Glomerular endothelial cell (primary cell): Measurements from ENCODE around the gene SGK1. TPM values are rescaled to one million over a fixed set of nuclear protein-coding genes. Genes with fewer than 3 reads are reported as not detected.
"Not testable (repeated sequence)": the region's sequence is repeated elsewhere in the genome, so short reads cannot be mapped to it uniquely, and the experiment has no call there.

ENCODE experiments used
- DNase-seq: peaks from one replicate; pipeline ENCODE4 v3.0.0-alpha.2; 2011; ENCODE audit warnings: low read depth, low spot score; ENCODE audit errors: extremely low read depth
- total RNA-seq: library from RNA; depleted of rRNA; stranded (reverse); fragments of >200 nt; gene quantifications from 2 replicates; pipeline ENCODE4 v1.2.3, GENCODE V29; 2015

The SGK1 gene
- total RNA-seq, 1 donor from 2014 or later, result 90.3 TPM

DNA sequence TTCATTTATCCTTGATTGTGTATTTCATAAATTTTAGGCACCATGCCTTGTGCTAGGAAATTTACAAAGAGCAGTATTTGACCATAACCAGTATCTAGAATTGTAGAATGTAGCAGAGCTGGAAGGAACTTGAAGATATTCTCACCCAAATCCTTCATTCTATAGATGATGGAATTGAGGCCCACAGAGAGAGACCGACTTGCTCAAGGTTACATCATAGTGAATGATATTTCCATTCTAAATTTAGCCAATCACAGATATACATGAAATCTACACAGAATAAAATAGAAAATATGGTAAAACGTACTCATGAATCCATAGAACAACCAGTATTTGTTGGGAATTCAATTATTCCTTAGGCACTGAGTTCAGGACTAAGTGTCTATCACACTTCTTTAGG, 10.9 kb upstream of the SGK1 start:
- DNase-seq, result no peak

DNA sequence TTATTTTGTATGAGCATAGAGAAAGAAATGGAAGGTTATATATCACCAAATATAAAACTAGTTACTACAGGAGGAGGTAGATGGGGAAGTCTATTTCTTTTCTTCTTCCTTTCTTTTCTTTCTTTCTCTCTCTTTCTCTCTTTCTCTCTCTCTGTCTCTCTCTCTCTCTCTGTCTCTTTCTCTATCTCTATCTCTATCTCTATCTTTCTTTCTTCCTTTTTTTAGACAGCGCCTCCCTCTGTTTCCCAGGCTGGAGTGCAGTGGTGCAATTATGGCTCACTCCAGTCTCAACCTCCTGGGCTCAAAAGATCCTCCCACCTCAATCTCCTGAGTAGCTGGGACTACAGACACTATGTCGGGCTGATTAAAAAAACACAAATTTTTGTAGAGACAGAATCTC, 10.2 kb upstream of the SGK1 start:
- no peak for DNase-seq

DNA sequence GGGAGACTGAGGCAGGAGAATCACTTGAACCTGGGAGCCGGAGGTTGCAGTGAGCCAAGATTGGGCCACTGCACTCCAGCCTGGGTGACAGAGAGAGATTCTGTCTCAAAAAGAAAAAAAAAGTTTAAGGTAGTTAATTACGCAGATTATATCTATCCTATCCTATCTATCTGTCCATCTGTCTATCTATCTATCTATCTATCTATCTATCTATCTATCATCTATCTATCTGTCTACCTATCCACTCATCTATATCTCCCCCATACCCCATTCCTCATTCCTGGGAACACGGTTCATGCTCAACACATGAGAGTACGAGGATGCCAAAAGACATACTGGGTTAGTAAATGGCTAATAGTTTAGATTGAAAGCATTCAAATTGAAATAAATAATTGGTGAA, 8.3 kb upstream of the SGK1 start:
- not testable (repeated sequence) for DNase-seq

- no peak for DNase-seq
Measured at GRCh38 chr6:134324766-134325165, 6.9 kb upstream of the SGK1 start.

DNA sequence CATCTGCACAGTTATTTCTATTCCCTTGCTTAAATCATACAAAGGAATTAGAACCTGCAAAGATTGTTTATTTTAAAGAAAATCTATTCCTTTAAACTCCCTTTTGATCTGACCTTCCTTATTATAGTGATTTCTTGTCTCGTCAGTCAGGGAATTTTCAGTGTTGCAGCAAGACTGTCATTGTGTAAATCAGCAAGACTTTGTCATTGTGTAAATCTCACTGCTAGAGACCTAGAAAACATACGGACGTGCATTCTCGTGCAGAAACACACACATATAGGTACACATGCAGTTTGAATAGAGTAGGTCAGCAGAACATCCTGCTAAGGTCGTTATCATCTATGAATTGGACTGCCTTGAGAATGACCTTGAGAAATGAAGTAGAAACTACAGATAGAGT, 6.2 kb upstream of the SGK1 start:
- DNase-seq, result no peak

GRCh38 chr6:134323698-134324097, 5.8 kb upstream of the SGK1 start:
- DNase-seq, result no peak

DNA sequence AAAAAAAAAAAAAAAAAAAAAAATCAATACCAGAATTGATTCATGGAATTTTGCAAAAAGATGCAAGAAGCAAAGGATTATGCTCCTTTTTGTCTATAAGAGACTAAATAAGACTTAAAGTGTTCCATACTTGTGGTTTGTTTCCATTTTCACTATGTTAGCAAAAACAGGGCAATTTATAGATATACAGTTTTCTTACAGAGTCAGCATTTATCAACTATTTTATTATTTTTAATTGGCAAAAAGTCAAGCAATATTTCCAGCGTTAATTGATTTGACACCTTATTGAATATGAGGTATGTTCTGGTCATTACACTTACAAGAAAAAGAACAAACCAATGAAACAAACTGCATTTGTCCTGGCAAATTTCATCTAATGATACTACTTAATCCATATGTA, 5.4 kb upstream of the SGK1 start:
- no peak for DNase-seq

GRCh38 chr6:134322216-134322615, 4.3 kb upstream of the SGK1 start:
- no peak for DNase-seq

DNA sequence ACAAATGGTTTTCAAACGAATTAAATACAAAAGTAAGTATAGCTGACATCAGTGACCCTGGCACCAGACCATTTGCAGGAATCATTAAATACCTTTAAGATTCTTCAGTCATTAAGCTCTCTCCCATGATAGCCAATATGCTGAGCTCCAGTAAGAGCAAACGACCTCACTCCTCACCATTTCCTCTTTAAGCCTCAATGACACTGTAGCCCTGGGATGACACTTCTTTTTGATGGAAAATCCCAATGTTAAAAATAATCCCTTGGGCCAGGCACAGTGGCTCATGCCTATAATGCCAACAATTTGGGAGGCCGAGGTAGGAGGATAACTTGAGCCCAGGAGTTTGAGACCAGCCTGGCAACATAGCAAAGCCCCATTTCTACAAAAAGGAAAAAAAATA, 3.3 kb upstream of the SGK1 start:
- no peak for DNase-seq

DNA sequence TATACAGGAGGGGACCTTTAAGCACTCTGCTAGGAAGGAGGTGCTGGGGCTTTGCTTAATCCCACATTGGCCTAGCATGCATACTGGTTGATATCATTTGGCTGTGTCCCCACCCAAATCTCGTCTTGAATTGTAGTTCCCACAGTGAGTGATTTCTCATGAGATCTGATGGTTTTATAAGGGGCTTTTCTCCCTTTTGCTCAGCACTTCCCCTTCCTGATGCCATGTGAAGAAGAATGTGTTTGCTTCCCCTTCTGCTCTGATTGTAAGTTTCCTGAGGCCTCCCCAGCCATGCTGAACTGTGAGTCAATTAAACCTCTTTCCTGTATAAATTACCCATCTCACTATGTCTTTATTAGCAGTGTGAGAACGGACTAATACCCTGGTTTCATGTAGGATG, 1.8 kb upstream of the SGK1 start:
- not testable (repeated sequence) for DNase-seq

DNA sequence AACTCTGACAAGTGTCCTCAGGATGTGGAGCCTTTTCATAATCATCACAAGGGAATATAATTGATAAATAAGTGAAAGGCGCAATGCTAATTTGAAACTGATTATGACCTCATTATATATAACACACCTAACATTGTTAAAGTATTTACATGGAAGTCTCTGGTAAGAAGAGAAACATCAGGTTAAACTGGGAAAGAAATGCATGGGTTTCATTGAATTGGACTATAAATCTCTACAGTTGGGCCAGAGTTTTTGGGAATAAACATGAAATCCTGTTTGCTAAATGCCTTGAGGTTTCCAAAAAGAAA, 1.0 kb upstream of the SGK1 start:
- no peak for DNase-seq

GRCh38 chr6:134318236-134318973, 493 bp upstream of the SGK1 start:
- DNase-seq, result no peak

DNA sequence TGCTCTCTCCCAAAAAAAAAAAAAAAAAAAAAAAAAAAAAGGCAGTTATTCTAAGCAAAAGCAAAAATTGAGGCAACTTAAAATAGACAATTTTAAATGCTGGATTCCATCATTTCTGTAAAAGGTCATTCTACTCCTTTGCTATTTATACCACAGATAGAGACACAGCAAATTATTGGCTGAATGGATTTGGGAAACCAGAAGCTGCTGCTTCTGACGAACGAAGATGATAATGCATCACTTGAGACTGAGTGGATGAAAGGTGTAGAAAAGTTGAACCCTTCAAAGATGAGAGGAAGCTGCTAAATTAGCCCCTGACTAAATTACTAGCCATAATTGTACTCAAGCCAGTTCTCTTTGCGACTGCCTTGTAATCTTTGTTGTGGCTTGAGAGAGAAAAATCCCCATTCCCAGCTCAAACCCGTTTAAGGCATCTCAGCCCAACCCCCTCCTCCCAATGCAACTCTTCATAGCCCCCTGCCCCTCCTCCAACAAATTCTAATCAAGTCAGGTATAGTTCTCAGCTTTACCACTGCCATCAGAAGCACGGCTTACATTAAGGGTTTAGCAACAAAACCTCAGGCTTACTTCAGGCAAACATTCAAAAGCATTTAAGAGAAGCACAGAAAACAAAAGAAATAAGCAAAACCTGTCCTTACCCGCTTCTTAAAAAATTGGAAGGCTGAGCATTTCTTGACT, 1.0 kb downstream of the SGK1 start:
- no peak for DNase-seq

GRCh38 chr6:134315974-134316441, 1.9 kb downstream of the SGK1 start:
- DNase-seq, result no peak

DNA sequence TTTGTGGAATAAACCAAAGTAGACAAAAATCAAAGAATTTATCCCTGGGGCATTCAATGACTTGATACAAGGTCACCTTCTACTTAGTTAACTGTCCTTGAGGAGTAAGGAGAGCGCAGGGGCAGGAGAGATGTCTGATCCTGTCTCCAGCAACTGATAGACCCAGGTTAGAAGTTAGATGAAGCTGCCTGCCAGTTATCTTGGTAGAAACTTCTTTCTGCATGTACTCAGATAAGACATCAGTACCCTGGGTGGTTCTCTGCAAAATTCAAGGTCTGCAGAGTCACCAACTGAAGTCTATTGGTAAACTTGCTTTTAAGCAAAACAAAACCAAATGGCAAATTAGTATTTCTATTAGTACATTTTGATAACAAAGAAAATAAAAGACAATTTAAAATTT, 2.7 kb downstream of the SGK1 start:
- no peak for DNase-seq

DNA sequence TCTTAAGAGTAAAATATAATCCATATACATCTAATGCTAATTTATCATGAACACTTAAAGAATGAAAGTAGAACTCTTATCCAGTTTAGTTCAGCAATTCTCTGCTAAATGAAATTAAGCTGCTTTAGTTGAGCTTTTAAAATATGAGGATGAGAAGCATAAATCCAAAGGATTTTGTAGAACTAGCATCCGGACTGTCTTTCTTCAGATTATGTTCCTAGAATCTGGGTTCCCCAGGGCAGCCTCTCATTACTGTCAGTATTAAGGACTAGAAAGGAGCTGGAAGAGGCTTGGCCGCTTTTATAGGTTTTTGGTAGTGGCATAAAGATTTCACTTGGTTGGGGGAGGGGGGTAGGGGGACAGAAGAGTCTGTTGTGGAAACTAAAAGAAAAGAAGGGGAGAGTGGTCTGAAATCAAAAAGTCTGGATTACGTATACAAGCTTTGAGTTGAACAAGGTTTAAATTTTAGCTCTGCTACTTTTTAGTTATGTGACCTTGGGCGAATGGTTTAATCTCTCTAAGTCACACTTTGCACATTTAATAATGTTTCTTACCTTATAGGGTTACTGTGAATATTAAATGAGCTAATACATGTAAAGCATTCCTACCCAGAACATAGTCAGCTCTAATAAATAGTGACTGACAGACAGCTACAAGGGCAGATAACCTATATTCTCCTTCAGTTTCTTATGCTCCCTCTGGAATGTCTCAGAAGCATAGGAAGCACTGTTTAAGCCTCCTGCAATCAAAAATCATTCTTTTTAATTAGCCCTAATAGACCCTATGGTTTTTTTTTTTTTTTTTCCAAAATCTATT, 3.7 kb downstream of the SGK1 start:
- no peak for DNase-seq

DNA sequence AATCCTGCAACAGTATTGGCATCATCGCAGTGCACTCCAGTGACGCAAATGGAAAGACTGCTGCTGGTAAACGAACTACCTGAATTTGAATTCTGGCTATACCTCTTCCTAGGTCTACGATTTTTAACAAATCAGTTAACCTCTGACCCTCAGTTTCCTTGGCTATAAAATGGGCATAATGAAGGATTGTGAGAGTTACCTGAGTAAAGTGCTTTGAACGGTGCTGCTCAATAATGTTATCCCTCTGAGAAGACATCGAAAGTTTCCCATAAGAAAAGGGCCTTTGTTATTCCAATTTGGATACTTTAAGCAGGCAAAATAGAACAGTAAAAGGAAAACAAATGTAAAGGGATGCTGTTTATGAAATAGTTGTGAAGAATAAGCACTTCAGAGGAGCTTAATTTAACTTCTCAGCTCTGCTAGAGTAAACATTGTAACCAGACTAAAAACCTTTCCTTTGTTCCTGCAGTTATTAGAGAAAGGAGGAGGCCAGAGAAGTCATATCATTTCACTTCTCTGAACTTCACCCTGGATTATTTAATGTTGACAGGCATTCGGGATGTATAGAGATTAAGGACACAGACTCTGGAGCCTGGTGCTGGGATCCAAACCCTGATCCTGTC, 5.8 kb downstream of the SGK1 start:
- DNase-seq, result no peak

DNA sequence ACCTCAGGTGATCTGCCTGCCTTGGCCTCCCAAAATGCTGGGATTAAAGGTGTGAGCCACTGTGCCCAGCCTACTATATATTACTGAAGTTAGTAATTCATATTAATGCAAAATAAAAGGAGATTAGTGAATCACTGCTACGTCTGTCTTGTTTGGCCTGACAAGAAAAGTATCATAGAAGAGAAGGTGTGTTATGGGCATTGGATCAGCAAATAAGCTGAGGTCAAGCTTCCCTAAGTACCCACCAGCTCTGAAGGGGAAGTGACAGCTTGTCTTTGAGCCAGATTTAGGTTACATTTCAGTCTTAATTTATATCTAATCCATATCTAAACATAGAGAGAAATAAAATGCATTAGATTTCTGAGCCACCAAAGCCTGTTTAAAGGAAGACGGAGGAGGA, 7.1 kb downstream of the SGK1 start:
- DNase-seq, result no peak

- no peak for DNase-seq
Measured at GRCh38 chr6:134309983-134310605, 7.8 kb downstream of the SGK1 start.

- no peak for DNase-seq
Measured at GRCh38 chr6:134309227-134309626, 8.7 kb downstream of the SGK1 start.

DNA sequence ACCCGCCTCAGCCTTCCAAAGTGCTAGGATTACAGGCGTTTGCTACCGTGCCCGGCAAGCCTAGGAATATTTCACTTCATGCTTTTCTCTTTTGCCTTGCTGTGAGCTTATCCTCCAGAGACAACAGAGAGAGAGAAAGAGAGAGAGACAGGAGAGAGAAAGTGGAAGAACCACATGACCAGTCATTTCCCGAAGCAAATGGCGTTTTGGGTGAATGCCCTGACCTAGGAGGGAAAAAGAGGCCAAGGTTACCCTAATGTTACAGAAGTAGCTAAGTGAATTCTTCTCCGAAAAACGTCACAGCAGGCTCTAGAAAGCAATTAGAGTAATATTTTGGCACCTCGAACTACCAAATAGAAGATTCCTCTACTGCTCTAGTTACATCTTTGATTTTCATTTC, 9.1 kb downstream of the SGK1 start:
- no peak for DNase-seq
